Hepatocyte (in vitro differentiated cells): ENCODE results near the gene BLOC1S2. TPM values are rescaled to one million over a fixed set of nuclear protein-coding genes. Genes with fewer than 3 reads are reported as not detected.
"Not testable (repeated sequence)": the region's sequence is repeated elsewhere in the genome, so short reads cannot be mapped to it uniquely, and the experiment has no call there.

Experiments
- DNase-seq: peaks from one replicate; pipeline ENCODE4 v3.0.0-alpha.2; 2016; ENCODE audit warnings: low spot score
- H2AFZ ChIP-seq: fragments of 200-600 bp; sonication (generic); 2 replicates; pipeline ENCODE4 v1.6.0; 2016; ENCODE audit warnings: antibody characterized with exemption, mild to moderate bottlenecking
- H3K27ac ChIP-seq: fragments of 200-600 bp; sonication (generic); 2 replicates; pipeline ENCODE4 v1.5.1; 2016; ENCODE audit warnings: mild to moderate bottlenecking
- H3K27me3 ChIP-seq: fragments of 200-600 bp; sonication (generic); 2 replicates; pipeline ENCODE4 v1.6.1; 2016
- H3K36me3 ChIP-seq: fragments of 200-600 bp; sonication (generic); replicated peaks from 2 replicates; pipeline ENCODE4 v1.5.1; 2016; ENCODE audit warnings: low read depth; ENCODE audit not compliant: insufficient read depth
- H3K4me1 ChIP-seq: fragments of 200-600 bp; sonication (generic); 2 replicates; pipeline ENCODE4 v1.5.1; 2016; ENCODE audit warnings: mild to moderate bottlenecking, moderate library complexity; ENCODE audit not compliant: insufficient read depth
- H3K4me2 ChIP-seq: fragments of 200-600 bp; sonication (generic); 2 replicates; pipeline ENCODE4 v1.6.0; 2016
- H3K4me3 ChIP-seq: fragments of 200-600 bp; sonication (generic); 2 replicates; pipeline ENCODE4 v1.5.1; 2016; ENCODE audit warnings: mild to moderate bottlenecking
- H3K79me2 ChIP-seq: fragments of 200-600 bp; sonication (generic); 2 replicates; pipeline ENCODE4 v1.6.0; 2017; ENCODE audit warnings: mild to moderate bottlenecking
- H3K9me2 ChIP-seq: fragments of 200-600 bp; sonication (generic); replicated peaks from 2 replicates; pipeline ENCODE4 v1.6.0; 2017; ENCODE audit warnings: mild to moderate bottlenecking; ENCODE audit not compliant: insufficient read depth
- H3K9me3 ChIP-seq: fragments of 200-600 bp; sonication (generic); 2 replicates; pipeline ENCODE4 v1.5.1; 2016; ENCODE audit warnings: low read depth, mild to moderate bottlenecking
- H4K20me1 ChIP-seq: fragments of 200-600 bp; sonication (generic); 2 replicates; pipeline ENCODE4 v1.6.0; 2016; ENCODE audit warnings: mild to moderate bottlenecking; ENCODE audit not compliant: insufficient read depth, poor library complexity, severe bottlenecking
- EZH2 ChIP-seq: fragments of 200-600 bp; sonication (generic); IDR thresholded peaks from 2 replicates; pipeline ENCODE4 v1.6.1; 2016; ENCODE audit warnings: antibody characterized with exemption, mild to moderate bottlenecking, borderline replicate concordance
- EZH2phosphoT487 ChIP-seq: fragments of 200-600 bp; sonication (generic); IDR thresholded peaks from one replicate; pipeline ENCODE4 v1.6.1; 2018; ENCODE audit warnings: antibody characterized with exemption, mild to moderate bottlenecking, low read depth, moderate library complexity; ENCODE audit not compliant: unreplicated experiment, severe bottlenecking
- WGBS: methylation state at CpG from one replicate; pipeline ENCODE4 v1.1.6; 2016; ENCODE audit warnings: low lambda C conversion rate; ENCODE audit errors: missing lambda C conversion rate; 5-methylcytosine and 5-hydroxymethylcytosine counted together
- polyA plus RNA-seq: library from polyadenylated mRNA; unstranded; fragments of >200 nt; fragmentation: Nextera tagmentation; extraction: Ambion mirVana; gene quantifications from 2 replicates; pipeline ENCODE4 v1.2.1, GENCODE V29; 2016
- total RNA-seq: library from RNA; depleted of rRNA; stranded (reverse); fragments of >200 nt; gene quantifications from 2 replicates; pipeline ENCODE4 v1.2.3, GENCODE V29; 2014
- TF ChIP-seq, protein P1 (sequence below): fragments of 200-600 bp; sonication (generic); IDR thresholded peaks from 2 replicates; pipeline ENCODE4 v1.5.1; 2016; ENCODE audit warnings: antibody characterized with exemption, mild to moderate bottlenecking; ENCODE audit not compliant: poor library complexity

Gene BLOC1S2
- total and polyA plus RNA-seq, 2 experiments from 2014 or later: 50.1 to 50.4 TPM

DNA sequence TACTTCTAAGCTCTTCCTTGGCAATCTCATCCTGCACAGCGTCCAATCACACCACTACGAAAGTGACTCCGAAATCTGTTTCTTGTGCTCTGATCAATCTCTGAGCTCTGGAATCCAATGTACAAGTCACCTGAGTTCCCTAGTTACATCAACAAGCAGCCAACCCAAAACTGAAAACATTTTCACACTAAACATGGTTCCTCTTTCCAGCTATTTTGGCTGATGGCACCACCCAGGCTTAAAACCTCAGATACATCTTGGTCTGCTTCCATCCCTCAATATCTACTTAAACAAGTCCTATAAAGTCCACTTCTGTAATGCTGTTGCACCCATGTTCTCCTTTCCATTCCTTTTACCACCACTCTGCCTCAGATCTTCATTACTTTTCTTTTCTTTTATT lies 3.6 kb downstream of the BLOC1S2 start:
- Histone ChIP-seq H3K36me3 (peaks cover 4% of the 10 kb centered on the region), H3K4me3 (no peak overlapping the region), H3K4me2 (no peak overlapping the region), H3K27ac (no peak overlapping the region), H3K9me3 (no peaks in the 10 kb centered on the region), H3K9me2 (no peaks in the 10 kb centered on the region), H3K79me2 (peaks cover 41% of the 10 kb centered on the region), H3K4me1 (no peaks in the 10 kb centered on the region), H3K27me3 (no peaks in the 10 kb centered on the region), H4K20me1 (no peaks in the 10 kb centered on the region), H2AFZ (no peak overlapping the region)
- DNase-seq: no peak
- 95% methylated on average over 3 of the region's 3 CpGs for WGBS
- TF ChIP-seq EZH2phosphoT487 (no peak), EZH2 (no peak)
- TF ChIP-seq, protein P1, sequence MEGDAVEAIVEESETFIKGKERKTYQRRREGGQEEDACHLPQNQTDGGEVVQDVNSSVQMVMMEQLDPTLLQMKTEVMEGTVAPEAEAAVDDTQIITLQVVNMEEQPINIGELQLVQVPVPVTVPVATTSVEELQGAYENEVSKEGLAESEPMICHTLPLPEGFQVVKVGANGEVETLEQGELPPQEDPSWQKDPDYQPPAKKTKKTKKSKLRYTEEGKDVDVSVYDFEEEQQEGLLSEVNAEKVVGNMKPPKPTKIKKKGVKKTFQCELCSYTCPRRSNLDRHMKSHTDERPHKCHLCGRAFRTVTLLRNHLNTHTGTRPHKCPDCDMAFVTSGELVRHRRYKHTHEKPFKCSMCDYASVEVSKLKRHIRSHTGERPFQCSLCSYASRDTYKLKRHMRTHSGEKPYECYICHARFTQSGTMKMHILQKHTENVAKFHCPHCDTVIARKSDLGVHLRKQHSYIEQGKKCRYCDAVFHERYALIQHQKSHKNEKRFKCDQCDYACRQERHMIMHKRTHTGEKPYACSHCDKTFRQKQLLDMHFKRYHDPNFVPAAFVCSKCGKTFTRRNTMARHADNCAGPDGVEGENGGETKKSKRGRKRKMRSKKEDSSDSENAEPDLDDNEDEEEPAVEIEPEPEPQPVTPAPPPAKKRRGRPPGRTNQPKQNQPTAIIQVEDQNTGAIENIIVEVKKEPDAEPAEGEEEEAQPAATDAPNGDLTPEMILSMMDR: no peak

DNA sequence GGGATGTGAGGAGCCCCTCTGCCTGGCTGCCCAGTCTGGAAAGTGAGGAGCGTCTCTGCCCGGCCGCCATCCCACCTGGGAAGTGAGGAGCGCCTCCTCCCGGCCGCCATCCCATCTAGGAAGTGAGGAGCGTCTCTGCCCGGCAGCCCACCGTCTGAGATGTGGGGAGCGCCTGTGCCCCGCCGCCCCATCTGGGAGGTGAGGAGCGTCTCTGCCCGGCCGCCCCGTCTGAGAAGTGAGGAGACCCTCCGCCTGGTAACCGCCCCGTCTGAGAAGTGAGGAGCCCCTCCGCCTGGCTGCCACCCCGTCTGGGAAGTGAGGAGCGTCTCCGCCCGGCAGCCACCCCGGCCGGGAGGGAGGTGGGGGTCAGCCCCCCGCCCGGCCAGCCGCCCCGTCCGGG lies 9.5 kb downstream of the BLOC1S2 start:
- H3K4me1 ChIP-seq, H3K9me3 ChIP-seq, H3K27me3 ChIP-seq, H3K4me2 ChIP-seq, H3K79me2 ChIP-seq, H3K36me3 ChIP-seq, H4K20me1 ChIP-seq, DNase-seq, H3K4me3 ChIP-seq, H3K9me2 ChIP-seq, H3K27ac ChIP-seq, H2AFZ ChIP-seq: not testable (repeated sequence)
- WGBS: 94% methylated on average over 6 of the region's 31 CpGs

DNA sequence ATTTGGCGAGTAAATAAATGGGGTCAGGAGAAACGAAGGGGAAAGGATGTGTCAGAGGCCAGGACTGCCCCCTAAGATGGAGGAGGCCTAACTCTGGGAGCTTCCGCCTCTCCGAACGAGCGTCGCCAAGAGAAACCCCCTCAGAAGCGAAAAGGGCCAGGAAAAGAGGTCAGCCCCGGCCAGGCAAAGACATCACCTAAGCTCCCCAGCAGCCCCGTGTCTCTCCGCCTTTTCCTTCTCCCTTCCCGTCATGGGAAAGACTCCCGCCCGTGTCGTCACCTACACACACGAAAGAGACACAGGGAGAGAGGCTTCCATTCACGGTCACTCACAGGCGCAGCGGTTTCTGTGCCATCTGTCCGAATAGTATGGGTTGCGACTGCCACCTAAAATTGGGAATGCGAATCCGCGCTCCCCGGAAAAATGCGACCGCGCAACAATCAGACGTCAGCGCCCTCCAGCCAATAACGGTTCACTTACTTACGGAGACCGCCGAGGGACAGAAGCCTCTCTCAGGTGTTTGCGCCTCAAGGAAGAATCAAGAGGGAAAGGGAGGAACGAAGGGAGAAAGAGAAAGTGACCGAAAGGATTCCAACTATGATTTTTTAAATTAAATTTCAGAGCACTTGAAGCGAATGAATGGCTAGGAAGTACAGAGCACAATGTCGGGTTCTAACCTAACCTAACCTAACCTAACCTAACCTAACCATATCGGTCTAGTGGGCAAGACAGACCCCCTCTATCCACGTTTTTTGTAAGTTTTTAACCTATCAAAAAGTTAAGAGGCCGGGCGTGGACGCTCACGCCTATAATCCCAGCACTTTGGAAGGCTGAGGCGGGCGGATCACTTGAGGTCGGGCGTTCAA lies 19.0 kb downstream of the BLOC1S2 start, which contains the start of gene CWF19L1:
TSS of gene CWF19L1 (minus strand) at position 400 of the 866 bp plus-strand sequence. CDS start at position 355, 45 bp downstream.
- H2AFZ ChIP-seq: peak within 1 kb of the TSS; percentile 99
- no peaks in the 10 kb centered on the region for H4K20me1 ChIP-seq
- DNase-seq: peak; percentile 89
- no peaks in the 10 kb centered on the region for H3K4me1 ChIP-seq
- no peaks in the 10 kb centered on the region for H3K36me3 ChIP-seq
- TF ChIP-seq, protein P1: no peak
- H3K4me3 ChIP-seq: peak within 1 kb of the TSS; percentile 95
- peak within 1 kb of the TSS; percentile 90 for H3K27ac ChIP-seq
- H3K9me3 ChIP-seq: no peaks in the 10 kb centered on the region
- 6% methylated on average over 49 of the region's 49 CpGs for WGBS
- peaks cover 41% of the 10 kb centered on the region for H3K79me2 ChIP-seq
- no peaks in the 10 kb centered on the region for H3K9me2 ChIP-seq
- H3K27me3 ChIP-seq: no peaks in the 10 kb centered on the region
- peak within 1 kb of the TSS; percentile 91 for H3K4me2 ChIP-seq

DNA sequence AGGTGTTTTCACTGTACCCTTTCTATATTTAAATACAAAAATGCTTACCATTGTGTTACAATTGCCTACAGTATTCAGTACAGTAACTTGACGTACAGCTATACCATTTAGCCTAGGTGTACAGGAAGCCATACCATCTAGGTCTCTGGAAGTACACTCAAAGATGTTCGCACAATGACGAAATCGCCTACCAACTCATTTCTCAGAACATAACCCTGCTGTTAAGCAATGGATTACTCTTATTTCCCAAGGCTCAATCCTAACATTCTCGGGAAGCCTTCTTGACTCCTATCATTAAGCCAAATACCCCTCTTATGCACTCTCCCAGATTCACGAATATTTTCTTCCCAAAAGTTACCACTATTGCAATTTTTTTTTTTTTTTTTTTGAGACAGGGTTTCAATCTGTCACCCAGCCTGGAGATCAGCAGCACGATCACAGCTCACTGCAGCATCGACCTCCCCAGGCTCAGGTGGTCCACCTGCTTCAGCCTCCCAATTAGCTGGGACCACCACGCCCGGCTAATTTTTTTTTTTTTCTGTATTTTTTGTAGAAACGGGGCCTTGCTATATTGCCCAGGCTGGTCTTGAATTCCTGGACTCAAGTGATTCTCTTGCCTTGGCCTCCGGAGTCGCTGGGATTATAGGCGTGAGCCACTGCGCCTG lies 20.5 kb downstream of the BLOC1S2 start:
- Histone ChIP-seq H3K9me2 (no peaks in the 10 kb centered on the region), H3K4me2 (peak overlapping the region; percentile 91), H3K27me3 (no peaks in the 10 kb centered on the region), H3K9me3 (no peaks in the 10 kb centered on the region), H2AFZ (no peak overlapping the region), H3K4me3 (no peak overlapping the region), H4K20me1 (no peaks in the 10 kb centered on the region), H3K36me3 (no peaks in the 10 kb centered on the region), H3K27ac (no peak overlapping the region), H3K79me2 (peaks cover 41% of the 10 kb centered on the region), H3K4me1 (no peaks in the 10 kb centered on the region)
- no peak for TF ChIP-seq EZH2phosphoT487
- TF ChIP-seq, protein P1: no peak
- no peak for TF ChIP-seq EZH2
- 95% methylated on average over 15 of the region's 15 CpGs for WGBS
- no peak for DNase-seq
